Measurements from ENCODE around the gene CFAP54.

DNA sequence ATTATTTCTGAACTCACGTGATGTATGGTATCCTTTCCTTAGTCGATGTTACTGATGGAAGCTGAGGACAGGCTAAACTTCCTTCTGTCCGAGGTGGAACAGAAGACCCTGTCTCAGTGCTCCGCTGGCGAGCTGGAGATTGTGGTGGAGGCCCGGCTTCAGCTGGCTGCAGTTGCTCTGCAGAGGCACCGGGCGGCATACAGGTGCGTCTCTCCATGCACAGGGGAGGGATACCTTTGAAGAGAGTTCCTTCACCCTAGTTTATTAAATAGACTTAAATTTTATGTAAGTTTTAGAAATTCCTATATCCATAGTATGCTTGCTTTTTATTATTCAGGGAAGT, 231.0 kb downstream of the CFAP54 start:
- TF ChIP-seq NFYB (CRISPR knock-in tag; conservative IDR thresholded peaks at IDR 0.05; ENCODE audit: low read depth) = no peak
- no peak for TF ChIP-seq ATF3 (CRISPR knock-in tag; conservative IDR thresholded peaks at IDR 0.05)
